Lung (tissue), 12 donors: Measurements from ENCODE around the gene LUZP4. TPM values are rescaled to one million over a fixed set of nuclear protein-coding genes. Genes with fewer than 3 reads are reported as not detected.
A peak's percentile ranks its signal among the peaks of the same experiment; 100 is the strongest.

Source experiments
- ATAC-seq: fragments of 200-7000 bp; cut with Tn5 transposase; one replicate; pipeline ENCODE4 v1.9.1; 2020; ENCODE audit warnings: moderate number of reproducible peaks; ENCODE audit not compliant: insufficient read depth, low FRiP score
- DNase-seq, 3 donors: peaks; one replicate each; pipeline ENCODE4 v3.0.0-alpha.2; 2013 to 2017
- H3K27ac ChIP-seq, 2 donors: one replicate each; pipeline ENCODE4 v1.5.1; 2013; ENCODE audit warnings: mild to moderate bottlenecking in 2 of 2, moderate library complexity in 2 of 2, control low read depth in 1 of 2, inconsistent platforms in 1 of 2, low read depth in 1 of 2, low read length in 1 of 2
- H3K27me3 ChIP-seq, 3 donors: one replicate each; pipeline ENCODE4 v1.5.1; 2013; ENCODE audit warnings: low read length in 2 of 3; ENCODE audit not compliant: control insufficient read depth in 3 of 3, insufficient read depth in 3 of 3
- H3K36me3 ChIP-seq, 4 donors: one replicate each; pipeline ENCODE4 v1.5.1; 2013; ENCODE audit warnings: low read length in 4 of 4, mild to moderate bottlenecking in 1 of 4, moderate library complexity in 1 of 4; ENCODE audit not compliant: control insufficient read depth in 4 of 4, insufficient read depth in 4 of 4
- H3K4me1 ChIP-seq, 5 donors: one replicate each; pipeline ENCODE4 v1.5.1; 2013; ENCODE audit warnings: low read length in 5 of 5, mild to moderate bottlenecking in 2 of 5, moderate library complexity in 1 of 5; ENCODE audit not compliant: control insufficient read depth in 5 of 5, insufficient read depth in 5 of 5
- H3K4me3 ChIP-seq: one replicate; pipeline ENCODE4 v1.5.1; 2013; ENCODE audit warnings: mild to moderate bottlenecking, control low read depth, moderate library complexity
- H3K9ac ChIP-seq, 2 donors: one replicate each; pipeline ENCODE4 v1.5.1; 2013; ENCODE audit warnings: low read length in 2 of 2, control low read depth in 1 of 2; ENCODE audit not compliant: insufficient read depth in 1 of 2
- H3K9me3 ChIP-seq, 4 donors: one replicate each; pipeline ENCODE4 v1.5.1; 2013; ENCODE audit warnings: low read length in 3 of 4, mild to moderate bottlenecking in 1 of 4, moderate library complexity in 1 of 4; ENCODE audit not compliant: control insufficient read depth in 4 of 4, insufficient read depth in 3 of 4
- CTCF ChIP-seq: IDR thresholded peaks from 2 replicates; pipeline ENCODE4 v1.5.1; 2012; ENCODE audit warnings: mild to moderate bottlenecking; ENCODE audit errors: control extremely low read depth, extremely low read depth
- WGBS, 2 donors: extraction: QIAGEN DNeasy Blood & Tissue Kit; methylation state at CpG; one replicate each; pipeline ENCODE4 v1.1.7; 2013; 5-methylcytosine and 5-hydroxymethylcytosine counted together
- polyA plus RNA-seq, 2 donors: library from polyadenylated mRNA; stranded (reverse); fragments of 200-250 nt; gene quantifications; one replicate each; pipeline ENCODE4 v1.2.1, GENCODE V29; 2013
- total RNA-seq, 2 donors: library from RNA; depleted of rRNA in 1 of 2; stranded (reverse); fragments of >200 nt in 1 of 2; gene quantifications; one replicate each; pipeline ENCODE4 v1.2.1, GENCODE V29; 2014 to 2021
- donor health status: control.
- donor health status: control.
- donor health status: Bipolar disorder and iron deficiency.
- donor health status: healthy.
- donor health status: DM: yes; HTN: yes; CAD: no.

Gene LUZP4
- total and polyA plus RNA-seq, 4 donors, result not detected

GRCh38 chrX:115337491-115338144 lies 48.1 kb downstream of the LUZP4 start:
- Histone ChIP-seq H3K4me1 (peaks cover 0 to 12% (median 0%) of the 10 kb centered on the region in 5 donors), H3K27ac (no peak overlapping the region), H3K9ac (no peak overlapping the region), H3K36me3 (no peaks in the 10 kb centered on the region), H3K4me3 (no peak overlapping the region), H3K9me3 (peaks cover 0 to 2% (median 0%) of the 10 kb centered on the region in 4 donors), H3K27me3 (peaks cover 4 to 46% (median 8%) of the 10 kb centered on the region in 3 donors)
- no peak for TF ChIP-seq CTCF
- DNase-seq (peak; percentile 54 to 85 (median 71)), ATAC-seq (no peak)
- WGBS, 2 donors, result 61 to 78% methylated on average over 5 of the region's 5 CpGs

- TF ChIP-seq CTCF, result no peak
- no peak for DNase-seq
- WGBS, 2 donors, result 31 to 38% methylated on average over 3 of the region's 3 CpGs
- Histone ChIP-seq H3K36me3 (no peaks in the 10 kb centered on the region), H3K9ac (no peak overlapping the region), H3K4me1 (peaks cover 0 to 18% (median 3%) of the 10 kb centered on the region in 5 donors), H3K27me3 (peaks cover 4 to 39% (median 18%) of the 10 kb centered on the region in 3 donors), H3K9me3 (peaks cover 0 to 2% (median 0%) of the 10 kb centered on the region in 4 donors), H3K27ac (no peak overlapping the region), H3K4me3 (no peak overlapping the region)
- no peak for ATAC-seq
Measured at GRCh38 chrX:115339441-115340025, 50.0 kb downstream of the LUZP4 start.

- H3K9me3 ChIP-seq, result peaks cover 0 to under 1% (median 0%) of the 10 kb centered on the region in 4 donors
- no peak overlapping the region for H3K27ac ChIP-seq
- H3K4me3 ChIP-seq, result no peak overlapping the region
- ATAC-seq (no peak), DNase-seq (no peak)
- peaks cover 0 to 29% (median 8%) of the 10 kb centered on the region in 5 donors for H3K4me1 ChIP-seq
- H3K36me3 ChIP-seq, result no peaks in the 10 kb centered on the region
- no peak for TF ChIP-seq CTCF
- WGBS, 2 donors, result 72 to 89% methylated on average over 1 of the region's 1 CpG
- no peak overlapping the region for H3K9ac ChIP-seq
- H3K27me3 ChIP-seq, result peaks cover 4 to 29% (median 17%) of the 10 kb centered on the region in 3 donors
Measured at GRCh38 chrX:115341421-115341820, 51.9 kb downstream of the LUZP4 start.
